ENCODE measurements around the gene TP53INP2. TPM values are rescaled to one million over a fixed set of nuclear protein-coding genes. Genes with fewer than 3 reads are reported as not detected.
A peak's percentile ranks its signal among the peaks of the same experiment; 100 is the strongest.

The TP53INP2 gene
- total and polyA plus RNA-seq, 2 of the 13 experiments (the other 11 are each of a cell fraction or from before 2014, with no cell fraction given) = 5.2 to 18.8 TPM

DNA sequence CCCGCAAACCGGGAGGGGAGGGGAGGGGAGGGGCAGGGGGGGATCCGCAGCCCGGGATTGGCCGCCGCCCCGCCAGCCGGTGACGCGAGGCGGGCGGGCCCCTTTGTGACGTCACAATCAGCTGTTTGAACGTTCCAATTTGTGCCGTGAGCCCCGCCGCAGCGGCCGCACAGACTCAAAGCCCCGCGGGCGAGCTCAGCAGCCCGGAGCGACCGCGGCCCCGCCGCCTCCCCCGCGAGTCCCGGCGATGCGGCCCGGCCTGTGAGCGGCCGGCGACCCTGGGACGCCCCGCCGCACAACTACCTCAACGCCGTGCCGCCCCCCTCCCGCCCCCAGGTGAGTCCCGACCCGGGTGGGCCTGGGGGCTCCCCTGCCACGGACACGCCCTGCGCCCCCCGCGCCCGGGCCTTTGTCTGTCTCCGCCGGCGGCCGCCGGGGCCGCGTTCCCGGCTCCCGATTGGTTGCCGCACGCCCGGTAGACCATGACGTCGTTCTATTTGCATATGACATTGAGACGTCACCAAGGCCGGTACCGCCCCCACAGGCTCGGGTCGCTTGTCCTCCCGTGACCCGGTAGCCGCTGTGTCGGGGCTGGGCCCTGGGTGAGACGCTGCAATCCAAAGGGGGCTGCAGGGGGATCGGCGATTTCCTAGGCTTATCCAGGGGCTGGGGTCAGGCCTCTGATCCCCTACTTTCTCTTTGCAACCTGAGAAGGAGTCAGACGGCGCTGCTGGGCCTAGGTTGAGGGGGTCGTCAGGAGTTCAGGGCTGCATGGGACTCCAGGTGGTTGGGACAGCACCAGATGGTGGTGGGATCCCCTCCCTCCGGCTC, at the start of gene TP53INP2 (continued):
- no peak for TF ChIP-seq ZBTB3 (CRISPR knock-in tag; IDR thresholded peaks at IDR 0.05; ENCODE audit: borderline replicate concordance, low read depth)
- peak; percentile 83 for TF ChIP-seq PHF21A (CRISPR knock-in tag; IDR thresholded peaks at IDR 0.05)
- TF ChIP-seq MTA1 (CRISPR knock-in tag; IDR thresholded peaks at IDR 0.05; ENCODE audit: borderline replicate concordance) = peak; percentile 15; the same call in 1 of the 2 replicates
- TF ChIP-seq CREM (IDR thresholded peaks at IDR 0.05) = peak; percentile 90
- peak; percentile 54; the same call in 1 of the 2 replicates for TF ChIP-seq CREM (CRISPR knock-in tag; IDR thresholded peaks at IDR 0.05)
- TF ChIP-seq SNAI1 (CRISPR knock-in tag; IDR thresholded peaks at IDR 0.05; ENCODE audit: borderline replicate concordance) = 0 out of 2 replicates have a peak, but pooled peaks have one; percentile 20
- TF ChIP-seq, protein P1, sequence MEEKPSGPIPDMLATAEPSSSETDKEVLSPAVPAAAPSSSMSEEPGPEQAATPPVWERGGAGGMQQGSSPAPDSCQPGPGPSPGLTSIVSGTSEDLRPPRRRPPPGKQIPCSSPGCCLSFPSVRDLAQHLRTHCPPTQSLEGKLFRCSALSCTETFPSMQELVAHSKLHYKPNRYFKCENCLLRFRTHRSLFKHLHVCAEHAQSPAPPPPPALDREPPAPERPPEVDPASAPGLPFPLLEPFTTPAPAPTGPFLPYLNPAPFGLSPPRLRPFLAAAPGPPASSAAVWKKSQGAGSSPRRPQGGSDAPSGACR (CRISPR knock-in tag; IDR thresholded peaks at IDR 0.05) = no peak; the same call in 1 of the 2 replicates
- TF ChIP-seq HNF4A (CRISPR knock-in tag; IDR thresholded peaks at IDR 0.05) = peak; percentile 58; the same call in 1 of the 2 replicates
- 0 out of 2 replicates have a peak, but pooled peaks have one; percentile 18 for TF ChIP-seq ZNF253 (CRISPR knock-in tag; IDR thresholded peaks at IDR 0.05; ENCODE audit: borderline replicate concordance)
- TF ChIP-seq EED (CRISPR knock-in tag; IDR thresholded peaks at IDR 0.05) = no peak
- no peak; the same call in 1 of the 2 replicates for TF ChIP-seq SIN3B (IDR thresholded peaks at IDR 0.05; ENCODE audit: low read length)
- no peak for TF ChIP-seq ZNF644 (CRISPR knock-in tag; IDR thresholded peaks at IDR 0.05; ENCODE audit: low read depth)
- peak; percentile 72 for TF ChIP-seq SRSF4 (IDR thresholded peaks at IDR 0.05; ENCODE audit: low read depth, low read length, poor library complexity, severe bottlenecking)
- TF ChIP-seq IRF2 (CRISPR knock-in tag; IDR thresholded peaks at IDR 0.05) = no peak
- TF ChIP-seq REL (CRISPR knock-in tag; conservative IDR thresholded peaks at IDR 0.05) = no peak
- TF ChIP-seq, protein P2, sequence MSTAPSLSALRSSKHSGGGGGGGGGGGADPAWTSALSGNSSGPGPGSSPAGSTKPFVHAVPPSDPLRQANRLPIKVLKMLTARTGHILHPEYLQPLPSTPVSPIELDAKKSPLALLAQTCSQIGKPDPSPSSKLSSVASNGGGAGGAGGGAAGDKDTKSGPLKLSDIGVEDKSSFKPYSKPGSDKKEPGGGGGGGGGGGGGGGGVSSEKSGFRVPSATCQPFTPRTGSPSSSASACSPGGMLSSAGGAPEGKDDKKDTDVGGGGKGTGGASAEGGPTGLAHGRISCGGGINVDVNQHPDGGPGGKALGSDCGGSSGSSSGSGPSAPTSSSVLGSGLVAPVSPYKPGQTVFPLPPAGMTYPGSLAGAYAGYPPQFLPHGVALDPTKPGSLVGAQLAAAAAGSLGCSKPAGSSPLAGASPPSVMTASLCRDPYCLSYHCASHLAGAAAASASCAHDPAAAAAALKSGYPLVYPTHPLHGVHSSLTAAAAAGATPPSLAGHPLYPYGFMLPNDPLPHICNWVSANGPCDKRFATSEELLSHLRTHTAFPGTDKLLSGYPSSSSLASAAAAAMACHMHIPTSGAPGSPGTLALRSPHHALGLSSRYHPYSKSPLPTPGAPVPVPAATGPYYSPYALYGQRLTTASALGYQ (CRISPR knock-in tag; IDR thresholded peaks at IDR 0.05) = no peak
- TF ChIP-seq HNRNPK (IDR thresholded peaks at IDR 0.05; ENCODE audit: low read depth, low read length, poor library complexity, severe bottlenecking) = peak; percentile 100
- TF ChIP-seq, protein P3, sequence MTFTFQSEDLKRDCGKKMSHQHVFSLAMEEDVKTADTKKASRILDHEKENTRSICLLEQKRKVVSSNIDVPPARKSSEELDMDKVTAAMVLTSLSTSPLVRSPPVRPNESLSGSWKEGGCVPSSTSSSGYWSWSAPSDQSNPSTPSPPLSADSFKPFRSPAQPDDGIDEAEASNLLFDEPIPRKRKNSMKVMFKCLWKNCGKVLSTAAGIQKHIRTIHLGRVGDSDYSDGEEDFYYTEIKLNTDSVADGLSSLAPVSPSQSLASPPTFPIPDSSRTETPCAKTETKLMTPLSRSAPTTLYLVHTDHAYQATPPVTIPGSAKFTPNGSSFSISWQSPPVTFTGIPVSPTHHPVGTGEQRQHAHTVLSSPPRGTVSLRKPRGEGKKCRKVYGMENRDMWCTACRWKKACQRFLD (CRISPR knock-in tag; IDR thresholded peaks at IDR 0.05; ENCODE audit: borderline replicate concordance) = no peak; the same call in 1 of the 2 replicates
- TF ChIP-seq RFX3 (CRISPR knock-in tag; IDR thresholded peaks at IDR 0.05) = no peak
- peak; percentile 10; the same call in 1 of the 2 replicates for TF ChIP-seq KLF15 (CRISPR knock-in tag; IDR thresholded peaks at IDR 0.05; ENCODE audit: borderline replicate concordance)
- TF ChIP-seq CBFB (CRISPR knock-in tag; IDR thresholded peaks at IDR 0.05) = peak; percentile 27; the same call in 1 of the 2 replicates
- peak; percentile 81 for TF ChIP-seq SALL1 (CRISPR knock-in tag; IDR thresholded peaks at IDR 0.05)
- TF ChIP-seq RAD51 (IDR thresholded peaks at IDR 0.05; ENCODE audit: borderline replicate concordance) = no peak
- 0 out of 2 replicates have a peak, but pooled peaks have one; percentile 16 for TF ChIP-seq NCOA1 (CRISPR knock-in tag; IDR thresholded peaks at IDR 0.05)
- TF ChIP-seq NFKBIZ (CRISPR knock-in tag; IDR thresholded peaks at IDR 0.05) = peak; percentile 82; the same call in 1 of the 2 replicates
